ENCODE measurements around the gene THAP4. TPM values are rescaled to one million over a fixed set of nuclear protein-coding genes. Genes with fewer than 3 reads are reported as not detected.

The THAP4 gene
- total and polyA plus RNA-seq, 2 of the 13 experiments (the other 11 are each of a cell fraction or from before 2014, with no cell fraction given), result 59.7 to 75.7 TPM

GRCh38 chr2:241638940-241639339 is 2.0 kb upstream of the THAP4 start:
- Histone ChIP-seq H3K36me3 (replicated peaks in 1 of 2; ENCODE audit: control insufficient read depth in 1 of 2, insufficient read depth in 2 of 2, low read length in 2 of 2) (peaks cover 8 to 22% of the 10 kb centered on the region in 2 experiments), H3K9me3 (ENCODE audit: low read length) (no peaks in the 10 kb centered on the region), H3K27ac (ENCODE audit: extremely low read length, insufficient read depth, low read length) (no peak overlapping the region), H3K9ac (ENCODE audit: insufficient read depth, low read depth, low read length) (peak overlapping the region; percentile 100), H3K4me3 (replicated peaks in 1 of 3; ENCODE audit: insufficient read depth in 1 of 3, low read depth in 2 of 3, low read length in 3 of 3) (peak overlapping the region; percentile 95 to 100 (median 99)), H3K4me2 (ENCODE audit: low read depth, low read length) (peak overlapping the region; percentile 86), H2AFZ (ENCODE audit: low read length) (no peak overlapping the region), H3K79me2 (ENCODE audit: insufficient read depth, low read length) (peaks cover 87% of the 10 kb centered on the region), H4K20me1 (ENCODE audit: insufficient read depth, low read length) (peaks cover 41% of the 10 kb centered on the region), H3K27me3 (ENCODE audit: control insufficient read depth in 1 of 2, insufficient read depth in 2 of 2, low read length in 2 of 2) (no peaks in the 10 kb centered on the region; a peak in 1 of 5 replicates), H3K4me1 (ENCODE audit: insufficient read depth, low read length) (peaks cover 66% of the 10 kb centered on the region)
- no peak for DNase-seq (ENCODE audit: low spot score)
- in situ Hi-C loops (cut with HindIII; ENCODE audit: extremely low pct_ligation_motif_present, low pct_unique_long_range_greater_than_20kb) (loop anchor here (25.0 kb wide), 1 partner anchor 777 kb away; the partner anchor contains the start of gene AGXT), intact Hi-C loops (cut with micrococcal nuclease; ENCODE audit: unreplicated experiment) (no loop called here)
- BruUV-seq (replicated peaks), result no TSS peak
- POLR2A ChIA-PET, result no interaction called here
- CTCF ChIA-PET (ENCODE audit: low intra/inter-chr PET ratio, low total read pairs), result no interaction called here
- ATAC-seq, result no peak
- FAIRE-seq, result no peak
- WGBS (ENCODE audit: low lambda C conversion rate), result 89% methylated on average over 14 of the region's 14 CpGs
- TF ChIP-seq EED (CRISPR knock-in tag; IDR thresholded peaks at IDR 0.05) (peak; percentile 38; the same call in 1 of the 2 replicates), ZNF687 (CRISPR knock-in tag; IDR thresholded peaks at IDR 0.05) (peak; percentile 34; the same call in 1 of the 2 replicates), HNRNPL (IDR thresholded peaks at IDR 0.05; ENCODE audit: low read depth, low read length) (0 out of 2 replicates have a peak, but pooled peaks have one; percentile 38), ZBTB40 (IDR thresholded peaks at IDR 0.05) (no peak), ZBTB40 (CRISPR knock-in tag; IDR thresholded peaks at IDR 0.05) (peak; percentile 57; the same call in 1 of the 2 replicates), AGO2 (optimal IDR thresholded peaks at IDR 0.05; ENCODE audit: low read depth, low read length) (peak; percentile 33), ZFP91 (CRISPR knock-in tag; IDR thresholded peaks at IDR 0.05; ENCODE audit: borderline replicate concordance) (peak; percentile 24; the same call in 1 of the 2 replicates), ZNF256 (CRISPR knock-in tag; conservative IDR thresholded peaks at IDR 0.05) (no peak), ZNF883 (CRISPR knock-in tag; IDR thresholded peaks at IDR 0.05; ENCODE audit: not compliant biosample characterization) (peak; percentile 31)
